SKM-1 (cell line): ENCODE data around the gene KATNA1.

Experiments
- DNase-seq: peaks from one replicate; lab custom pipeline; 2025; ENCODE audit not compliant: unreplicated experiment; lab: John Stamatoyannopoulos, UW

Gene KATNA1

DNA sequence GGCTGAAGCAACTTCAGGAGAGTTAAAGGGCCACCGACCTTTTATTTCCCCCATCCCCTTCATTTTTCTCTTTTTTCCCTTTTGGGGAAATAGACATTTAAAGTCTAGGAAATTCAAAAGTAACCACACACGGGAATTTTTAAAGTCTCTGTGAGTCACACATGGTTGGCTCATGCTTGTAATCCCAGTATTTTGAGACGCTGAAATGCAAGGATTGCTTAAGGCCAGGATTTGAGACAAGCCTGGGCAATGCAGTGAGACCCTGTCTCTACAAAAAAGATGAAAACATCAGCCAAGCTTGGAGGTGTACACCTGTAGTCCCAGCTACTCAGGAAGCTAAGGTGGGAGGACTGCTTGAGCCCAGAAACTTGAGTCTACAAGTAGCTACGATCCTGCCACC, 34.2 kb downstream of the KATNA1 start:
- no peak for DNase-seq

DNA sequence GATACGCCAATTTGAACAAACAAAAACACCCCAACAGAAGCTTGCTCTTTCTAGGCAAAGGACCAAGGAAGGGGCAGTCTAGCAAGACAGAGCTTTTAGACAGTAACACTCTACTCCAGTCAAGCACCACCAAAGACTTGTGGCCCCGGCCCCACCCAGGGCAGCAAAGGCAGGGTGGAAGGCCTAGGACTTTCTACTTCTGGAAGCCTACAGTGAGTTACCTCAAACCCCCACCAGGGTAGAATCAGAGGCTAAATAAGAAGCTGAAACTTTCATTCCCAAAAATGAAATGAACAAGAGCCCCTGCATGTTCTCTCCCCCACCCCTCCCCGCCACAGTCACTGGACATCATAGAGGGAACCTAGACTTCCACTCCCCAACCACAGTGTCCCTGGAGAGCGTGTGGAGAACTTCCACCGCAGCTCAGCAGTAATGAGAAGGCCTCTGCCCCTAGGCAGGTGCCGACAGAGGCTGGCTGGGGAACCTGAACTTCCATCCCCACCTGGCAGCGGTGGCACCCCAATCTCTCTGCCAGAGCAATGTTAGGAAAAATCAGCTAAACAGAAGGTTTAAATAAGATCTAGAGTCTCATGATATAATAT, 40.0 kb downstream of the KATNA1 start:
- DNase-seq = no peak

- no peak for DNase-seq
These were observed 48.0 kb downstream of the KATNA1 start for GRCh38 chr6:149600508-149600907.

DNA sequence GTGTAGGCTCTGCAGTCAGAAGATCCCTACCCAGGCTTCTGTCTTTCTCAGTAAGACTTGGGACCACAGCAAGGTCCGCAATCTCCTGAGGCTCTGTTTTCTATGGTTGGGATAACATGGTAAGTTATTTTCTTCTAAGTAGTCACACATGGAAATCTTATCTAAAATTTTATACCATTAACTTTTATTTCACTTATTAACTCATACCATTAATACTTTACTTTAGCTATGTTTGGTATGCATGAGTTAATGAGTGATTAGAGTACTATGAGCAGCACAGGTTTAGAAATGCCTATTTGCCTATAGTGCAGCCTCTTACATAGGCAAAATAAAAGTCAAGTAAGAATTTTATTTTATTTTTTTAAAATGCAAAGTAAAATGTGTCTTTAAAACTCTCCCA, 55.1 kb downstream of the KATNA1 start:
- DNase-seq = no peak

DNA sequence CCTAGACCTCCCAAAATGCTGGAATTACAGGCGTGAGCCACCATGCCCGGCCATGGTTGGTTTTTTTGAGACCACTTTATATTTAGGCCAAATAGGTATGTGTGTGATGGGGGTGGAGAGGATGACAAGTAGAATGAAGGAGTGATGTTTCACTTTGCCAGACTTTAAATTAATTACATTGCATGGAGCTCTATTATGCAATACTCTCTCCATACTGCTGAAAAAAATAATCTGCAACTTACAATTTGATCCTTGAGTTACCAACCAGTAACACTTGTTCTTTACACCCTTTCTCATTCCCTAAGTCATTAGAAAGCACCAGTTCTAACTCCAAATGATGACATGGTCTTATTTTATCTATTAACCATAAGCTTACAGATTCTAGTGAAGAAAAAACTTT, 55.5 kb downstream of the KATNA1 start:
- DNase-seq = no peak

DNA sequence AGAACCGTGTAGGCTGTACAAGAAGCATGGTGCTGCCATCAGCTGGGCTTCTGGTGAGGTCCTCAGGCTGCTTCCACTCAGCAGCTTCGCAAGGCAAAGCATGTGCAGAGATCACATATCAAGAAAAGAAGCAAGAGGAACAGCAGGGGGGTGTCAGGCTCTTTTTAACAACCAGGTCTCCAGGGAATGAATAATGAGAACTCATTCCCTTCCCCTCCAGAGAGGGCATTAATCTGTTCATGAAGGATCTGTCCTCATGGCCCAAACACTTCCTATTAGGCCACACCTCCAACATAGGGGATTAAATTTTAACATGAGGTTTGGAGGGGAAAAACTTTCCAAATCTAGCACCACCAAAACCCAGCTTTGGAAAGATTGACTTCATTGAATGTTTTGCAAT, 62.4 kb downstream of the KATNA1 start:
- no peak for DNase-seq

GRCh38 chr6:149581349-149581748, 67.2 kb downstream of the KATNA1 start:
- no peak for DNase-seq

DNA sequence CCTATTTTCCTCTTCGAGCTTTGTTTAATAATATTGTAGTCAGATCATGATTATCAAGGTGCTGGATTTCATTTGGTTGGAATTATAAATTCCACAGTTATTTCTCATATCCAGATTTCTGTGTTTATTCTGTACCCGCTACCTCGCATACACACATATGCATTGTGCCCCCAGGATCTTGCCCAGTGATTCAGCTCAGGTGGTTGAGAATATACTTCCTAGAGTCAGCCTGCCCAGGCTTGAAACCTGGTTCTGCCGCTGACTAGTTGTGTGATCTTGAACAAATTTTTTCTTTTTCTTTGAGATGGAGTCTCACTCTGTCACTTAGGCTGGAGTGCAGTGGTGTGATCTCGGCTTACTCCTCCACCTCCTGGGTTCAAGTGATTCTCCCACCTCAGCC, 67.6 kb downstream of the KATNA1 start:
- no peak for DNase-seq

GRCh38 chr6:149567945-149568585, 80.4 kb downstream of the KATNA1 start:
- DNase-seq = no peak

DNA sequence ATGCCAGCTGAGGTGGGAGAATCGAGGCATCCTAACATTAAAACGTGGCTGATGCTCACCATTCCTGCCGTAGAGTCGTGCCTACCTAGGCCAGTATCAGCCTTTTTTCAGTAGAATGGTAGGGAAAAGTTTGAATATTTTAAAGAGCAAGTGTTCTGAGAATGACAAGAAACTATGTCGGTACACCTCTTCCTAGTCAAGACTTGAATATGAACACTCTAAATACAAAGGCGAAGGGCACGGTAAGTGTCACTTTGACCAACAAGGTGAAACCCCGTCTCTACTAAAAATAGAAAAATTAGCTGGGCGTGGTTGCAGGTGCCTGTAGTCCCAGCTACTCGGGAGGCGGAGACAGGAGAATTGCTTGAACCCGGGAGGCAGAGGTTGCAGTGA, 81.3 kb downstream of the KATNA1 start:
- DNase-seq = no peak

DNA sequence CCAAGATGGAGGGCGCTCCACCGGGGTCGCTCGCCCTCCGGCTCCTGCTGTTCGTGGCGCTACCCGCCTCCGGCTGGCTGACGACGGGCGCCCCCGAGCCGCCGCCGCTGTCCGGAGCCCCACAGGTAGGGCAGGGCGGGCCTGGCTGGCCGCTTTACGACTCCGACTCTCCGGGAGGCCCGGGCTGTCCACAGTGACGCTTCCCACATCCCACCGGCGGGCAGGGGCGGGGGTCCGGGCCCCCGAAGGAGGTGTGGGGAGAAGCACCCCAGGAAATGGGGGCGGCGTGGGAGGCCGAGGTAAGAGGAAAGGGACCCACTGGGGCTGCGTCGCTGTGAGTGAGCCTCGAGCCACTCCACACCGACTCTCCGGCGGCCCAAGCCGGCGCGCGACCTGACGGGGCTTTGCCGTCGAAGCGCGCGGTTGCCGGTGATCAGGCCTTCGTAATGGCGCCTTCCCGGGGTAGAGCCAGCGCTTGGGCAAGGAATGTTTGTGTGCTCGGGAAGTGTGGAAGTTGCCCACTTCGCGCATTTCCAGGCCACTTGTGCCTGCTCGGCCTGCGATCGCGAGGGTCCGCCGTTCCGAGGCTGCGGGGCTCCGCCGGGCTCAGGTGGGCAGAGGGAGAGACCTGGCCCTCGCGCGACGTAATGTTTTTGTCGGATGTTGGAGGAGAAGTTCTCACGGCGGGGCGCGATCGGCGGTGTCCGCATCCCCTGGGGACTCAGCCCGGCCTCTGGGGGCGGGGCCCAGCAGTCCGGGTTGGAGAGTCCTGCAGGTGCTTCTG, 81.9 kb downstream of the KATNA1 start:
- no peak for DNase-seq

- peak; percentile 72 for DNase-seq
These were observed 82.7 kb downstream of the KATNA1 start, which contains the start of gene GINM1 for GRCh38 chr6:149565527-149566409. Gene GINM1 (plus strand): TSS chr6:149566375. CDS start chr6:149566415, 40 bp downstream.

DNA sequence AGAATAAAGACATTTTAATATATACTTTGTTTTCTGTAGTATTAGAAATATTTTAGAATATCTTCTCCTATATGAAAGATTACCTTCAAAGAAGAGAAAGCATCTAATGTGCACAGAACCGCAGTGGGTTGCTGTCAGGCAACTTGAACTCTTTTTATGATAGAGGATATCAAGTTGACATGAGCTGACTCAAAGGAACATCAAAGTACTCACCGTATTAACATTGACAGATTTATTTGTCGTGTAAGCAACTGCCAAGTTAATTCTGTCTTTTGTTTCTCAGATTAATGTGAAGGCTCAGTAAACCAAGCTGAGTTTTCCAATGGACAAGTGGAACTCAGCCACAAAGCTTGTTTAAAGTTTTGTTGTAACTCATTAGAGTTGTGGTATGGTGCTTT, 84.6 kb downstream of the KATNA1 start:
- no peak for DNase-seq

- no peak for DNase-seq
These were observed 85.1 kb downstream of the KATNA1 start for GRCh38 chr6:149563203-149563927.

GRCh38 chr6:149560736-149561135, 87.8 kb downstream of the KATNA1 start:
- DNase-seq = no peak

DNA sequence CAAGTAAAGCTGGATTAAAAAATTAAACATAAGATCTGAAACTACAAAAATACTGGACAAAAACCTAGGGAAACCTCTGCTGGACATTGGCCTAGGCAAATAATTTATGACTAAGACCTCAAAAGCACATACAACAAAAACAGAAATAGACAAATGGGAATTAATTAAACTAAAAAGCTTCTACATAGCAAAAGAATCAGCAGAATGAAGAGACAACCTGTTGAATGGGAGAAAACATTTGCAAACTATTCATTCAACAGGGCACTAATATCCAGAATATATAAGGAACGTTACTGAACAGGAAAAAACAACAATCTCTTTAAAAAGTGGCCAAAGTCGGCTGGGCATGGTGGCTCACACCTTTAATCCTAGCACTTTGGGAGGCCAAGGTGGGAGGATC, 89.1 kb downstream of the KATNA1 start:
- no peak for DNase-seq

- no peak for DNase-seq
These were observed 90.5 kb downstream of the KATNA1 start for GRCh38 chr6:149558029-149558428.

GRCh38 chr6:149551920-149552319, 96.6 kb downstream of the KATNA1 start:
- no peak for DNase-seq

DNA sequence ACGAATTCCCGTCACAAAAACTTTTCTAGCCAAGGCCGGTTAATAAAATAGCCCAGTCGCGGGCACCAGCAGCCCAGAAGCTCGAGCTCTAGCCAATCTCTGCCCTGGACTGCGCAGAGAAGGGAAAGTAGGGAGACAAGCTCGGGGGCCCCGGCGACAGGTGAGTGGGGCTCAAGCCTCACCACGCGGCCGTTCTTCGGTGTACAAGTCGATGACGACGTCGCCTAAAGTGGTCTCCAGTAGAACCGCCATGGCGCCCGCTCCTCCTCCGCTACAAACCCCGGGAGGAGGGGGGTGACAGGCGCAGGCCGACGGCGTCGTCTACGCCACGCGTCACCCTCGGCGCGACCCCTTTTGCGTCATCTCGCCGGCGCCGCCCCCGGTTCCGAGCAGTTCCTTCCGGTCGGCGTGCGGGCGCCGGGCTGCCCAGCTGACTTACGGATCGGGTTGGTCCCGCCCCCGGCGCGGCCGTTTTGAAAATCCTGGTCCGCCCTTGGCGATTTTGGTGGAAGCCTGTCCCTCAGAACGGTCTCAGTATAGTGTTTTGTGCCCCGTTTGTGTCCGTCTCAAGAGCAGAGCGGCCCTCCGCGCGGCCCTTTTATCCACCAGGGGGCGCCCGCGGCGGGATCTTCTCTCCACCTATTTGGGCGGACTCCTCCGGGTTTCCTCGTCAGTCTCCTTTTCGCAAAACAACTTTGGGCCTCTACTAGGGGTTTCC, 102.6 kb downstream of the KATNA1 start, which contains the start of gene PPIL4:
Gene PPIL4 (minus strand): TSS at position 290 of the 718 bp plus-strand sequence. CDS start 38 bp downstream, at position 252.
- peak; percentile 69 for DNase-seq

DNA sequence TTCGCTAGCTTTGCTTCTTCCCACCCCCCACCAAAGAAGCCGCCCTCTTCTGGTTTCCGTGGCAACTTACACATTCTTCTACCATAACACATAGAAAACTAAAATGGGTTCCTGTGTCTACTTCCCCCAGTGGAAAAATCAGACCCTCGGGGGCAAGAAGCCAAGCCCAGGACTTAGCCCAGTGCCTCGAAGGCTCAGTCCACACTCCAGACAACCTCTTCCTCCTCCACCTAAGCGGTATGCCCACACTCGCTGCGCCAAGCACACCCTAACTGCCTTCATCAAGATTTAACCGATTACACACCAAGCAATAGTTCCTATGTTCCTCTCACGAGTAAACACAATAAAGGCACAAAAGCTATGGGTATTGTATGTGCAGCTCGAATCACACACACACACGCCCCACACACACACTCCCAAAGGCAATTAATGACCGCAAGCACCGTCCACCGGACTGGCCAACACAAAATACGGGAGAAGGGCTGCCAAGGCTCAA, 103.2 kb downstream of the KATNA1 start:
- peak; percentile 49 for DNase-seq
